IMR-90 (cell line): ENCODE measurements around the gene PRSS3. TPM values are rescaled to one million over a fixed set of nuclear protein-coding genes. Genes with fewer than 3 reads are reported as not detected.

Experiments used
- ATAC-seq: fragments of 200-7000 bp; cut with Tn5 transposase; 2 replicates; pipeline ENCODE4 v1.9.1; 2020; ENCODE audit warnings: low read depth, mild to moderate bottlenecking, moderate library complexity
- BruUV-seq: library from RNA; stranded (reverse); fragments of 400-500 nt; replicated peaks from 2 replicates; lab custom pipeline; 2021; lab: Mats Ljungman, UMichigan
- CTCF ChIA-PET: fragments of 300-600 bp; formaldehyde crosslinking; extraction: SDS; loops from one replicate; lab custom pipeline; 2021; ENCODE audit warnings: antibody characterized with exemption; lab: Yijun Ruan, JAX
- POLR2A ChIA-PET: fragments of 300-600 bp; sonication (Branson Sonifier 250); formaldehyde crosslinking; loops from one replicate; lab custom pipeline; 2022; ENCODE audit warnings: antibody characterized with exemption; ENCODE audit not compliant: unreplicated experiment; lab: Charles Lee
- DNase-seq: peaks from one replicate; pipeline ENCODE4 v3.0.0; 2013
- H2AFZ ChIP-seq: replicated peaks from 2 replicates; pipeline ENCODE3; 2013; ENCODE audit warnings: low read length, mild to moderate bottlenecking; ENCODE audit not compliant: poor library complexity
- H2AK5ac ChIP-seq: 2 replicates; pipeline ENCODE4 v1.6.1; 2013; ENCODE audit warnings: low read depth, low read length, inconsistent platforms
- H2AK9ac ChIP-seq: replicated peaks from 2 replicates; pipeline ENCODE3; 2013; ENCODE audit warnings: mild to moderate bottlenecking, low read depth, low read length, moderate library complexity; ENCODE audit not compliant: poor library complexity
- H2BK120ac ChIP-seq: 2 replicates; pipeline ENCODE4 v1.6.1; 2013; ENCODE audit warnings: low read depth, low read length, inconsistent platforms
- H2BK15ac ChIP-seq: 3 replicates; pipeline ENCODE4 v1.6.1; 2013; ENCODE audit warnings: low read depth, low read length, inconsistent platforms
- H2BK20ac ChIP-seq: 2 replicates; pipeline ENCODE4 v1.6.1; 2013; ENCODE audit warnings: low read depth, mild to moderate bottlenecking, inconsistent platforms, low read length, moderate library complexity
- H2BK5ac ChIP-seq: 2 replicates; pipeline ENCODE4 v1.6.1; 2013; ENCODE audit warnings: mild to moderate bottlenecking, low read depth, low read length, inconsistent platforms; ENCODE audit not compliant: poor library complexity, severe bottlenecking
- H3K14ac ChIP-seq: replicated peaks from 2 replicates; pipeline ENCODE4 v1.6.1; 2013; ENCODE audit warnings: low read depth, low read length, inconsistent platforms
- H3K18ac ChIP-seq: 2 replicates; pipeline ENCODE4 v1.6.1; 2013; ENCODE audit warnings: low read depth, low read length, control low read depth
- H3K23ac ChIP-seq: 2 replicates; pipeline ENCODE4 v1.6.1; 2013; ENCODE audit warnings: low read depth, low read length, inconsistent platforms
- H3K27ac ChIP-seq: 2 replicates; pipeline ENCODE4 v1.5.1; 2013; ENCODE audit warnings: mild to moderate bottlenecking, control low read depth, low read length; ENCODE audit not compliant: insufficient read depth
- H3K27me3 ChIP-seq: 2 replicates; pipeline ENCODE4 v1.6.1; 2013; ENCODE audit warnings: low read length; ENCODE audit not compliant: control insufficient read depth, insufficient read depth
- H3K36me3 ChIP-seq: 2 replicates; pipeline ENCODE4 v1.6.1; 2013; ENCODE audit warnings: low read length, mixed read lengths; ENCODE audit not compliant: control insufficient read depth, insufficient read depth
- H3K4ac ChIP-seq: 2 replicates; pipeline ENCODE4 v1.6.1; 2013; ENCODE audit warnings: low read depth, low read length, inconsistent platforms
- H3K4me1 ChIP-seq: 2 replicates; pipeline ENCODE4 v1.6.1; 2013; ENCODE audit warnings: low read length, mixed read lengths; ENCODE audit not compliant: control insufficient read depth, insufficient read depth
- H3K4me2 ChIP-seq: 2 replicates; pipeline ENCODE4 v1.6.1; 2013; ENCODE audit warnings: low read depth, mild to moderate bottlenecking, control low read depth, low read length, moderate library complexity
- H3K4me3 ChIP-seq: 2 replicates; pipeline ENCODE4 v1.5.1; 2013; ENCODE audit warnings: low read depth, mild to moderate bottlenecking, control low read depth, low read length, moderate library complexity; ENCODE audit not compliant: insufficient read depth
- H3K56ac ChIP-seq: 2 replicates; pipeline ENCODE4 v1.6.1; 2013; ENCODE audit warnings: low read length, inconsistent platforms; ENCODE audit not compliant: insufficient read depth; ENCODE audit errors: extremely low read depth
- H3K79me1 ChIP-seq, 2 experiments: 2 replicates each; pipeline ENCODE4 v1.6.1; 2013; ENCODE audit warnings: low read length in 2 of 2, inconsistent platforms in 1 of 2, low read depth in 1 of 2
- H3K9ac ChIP-seq: 2 replicates; pipeline ENCODE4 v1.6.1; 2013; ENCODE audit warnings: low read depth, low read length, control low read depth
- H3K9me1 ChIP-seq: 2 replicates; pipeline ENCODE4 v1.6.1; 2013; ENCODE audit warnings: low read length, inconsistent platforms; ENCODE audit not compliant: insufficient read depth
- H3K9me3 ChIP-seq: 2 replicates; pipeline ENCODE4 v1.6.1; 2013; ENCODE audit warnings: low read length; ENCODE audit not compliant: control insufficient read depth, insufficient read depth
- H4K20me1 ChIP-seq: 2 replicates; pipeline ENCODE4 v1.6.1; 2013; ENCODE audit warnings: low read length, inconsistent platforms; ENCODE audit not compliant: insufficient read depth
- H4K5ac ChIP-seq: 2 replicates; pipeline ENCODE4 v1.6.1; 2013; ENCODE audit warnings: mild to moderate bottlenecking, low read depth, low read length, control low read depth
- H4K8ac ChIP-seq, 2 experiments: 2 replicates each; pipeline ENCODE4 v1.6.1; 2013; ENCODE audit warnings: low read depth in 2 of 2, low read length in 2 of 2, control low read depth in 1 of 2, inconsistent platforms in 1 of 2
- H4K91ac ChIP-seq: 2 replicates; pipeline ENCODE4 v1.6.1; 2013; ENCODE audit warnings: low read depth, low read length, inconsistent platforms; ENCODE audit not compliant: insufficient read depth
- FOS ChIP-seq: fragments of 150-350 bp; IDR thresholded peaks from 2 replicates; pipeline ENCODE4 v1.6.1; 2016; ENCODE audit warnings: low read depth, low read length
- RAD21 ChIP-seq: IDR thresholded peaks from 2 replicates; pipeline ENCODE4 v1.6.1; 2012; ENCODE audit warnings: low read length, improper control_type of control experiment
- WGBS, 2 experiments: methylation state at CpG; one replicate each; pipeline versions ENCODE4 v1.1.5 to v1.1.7; 2013; ENCODE audit warnings: missing lambda C conversion rate in 2 of 2; ENCODE audit not compliant: insufficient read length in 1 of 2; ENCODE audit errors: extremely low coverage in 2 of 2; 5-methylcytosine and 5-hydroxymethylcytosine counted together
- dilution Hi-C: fragments of 300-500 bp; cut with HindIII; formaldehyde crosslinking; loops from one replicate; pipeline ENCODE4 v1.14.3; 2018; ENCODE audit warnings: low sequenced_read_pairs; ENCODE audit not compliant: unreplicated experiment
- in situ Hi-C: fragments of 300-500 bp; cut with MboI; formaldehyde crosslinking; loops from 3 replicates; pipeline ENCODE4 v1.14.3; 2019; ENCODE audit warnings: low sequenced_read_pairs, inconsistent platforms, mixed read lengths
- intact Hi-C: fragments of 100-400 bp; cut with micrococcal nuclease; formaldehyde crosslinking; loops from 2 replicates; pipeline ENCODE4 v1.10.0; 2022
- polyA plus RNA-seq, 3 experiments: library from polyadenylated mRNA; depleted of rRNA; stranded (reverse); fragments of >200 nt; gene quantifications; 2 replicates each; pipeline ENCODE4 v1.2.3, GENCODE V29; 2012; ENCODE audit warnings: low replicate concordance in 1 of 3
- total RNA-seq: library from RNA; depleted of rRNA; stranded (reverse); fragments of >200 nt; gene quantifications from 2 replicates; pipeline ENCODE4 v1.2.3, GENCODE V29; 2012

PRSS3 gene
- total and polyA plus RNA-seq, 2 of the 4 experiments (the other 2 are of a cell fraction) = 7.0 to 26.9 TPM

DNA sequence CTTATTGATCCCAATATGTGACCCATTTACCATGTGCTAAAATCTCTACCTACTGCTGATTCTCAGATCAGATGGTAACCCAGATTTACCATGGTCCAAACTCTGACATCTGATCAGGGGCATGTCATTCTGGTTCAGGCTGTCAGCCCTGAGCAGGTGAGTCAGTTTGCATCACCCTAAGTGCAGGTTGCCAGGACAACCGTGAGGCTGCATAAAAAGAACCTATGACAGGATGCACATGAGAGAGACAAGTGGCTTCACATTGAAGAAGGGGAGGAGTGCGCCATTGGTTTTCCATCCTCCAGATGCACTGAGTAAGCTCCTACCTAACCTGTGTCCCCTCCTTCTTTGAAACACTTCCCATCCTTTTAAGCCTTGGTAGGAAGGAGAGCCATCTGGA is 801 bp upstream of the PRSS3 start:
- Histone ChIP-seq H4K8ac (no peak overlapping the region), H3K9ac (no peak overlapping the region), H2AK9ac (no peak overlapping the region), H3K14ac (no peak overlapping the region), H3K18ac (no peak overlapping the region), H2BK15ac (no peak overlapping the region), H3K36me3 (no peaks in the 10 kb centered on the region), H3K56ac (no peak overlapping the region), H3K4ac (no peak overlapping the region), H3K4me1 (peaks cover 4% of the 10 kb centered on the region; the same call in 1 of the 2 replicates), H2AFZ (no peak overlapping the region), H3K79me1 (no peaks in the 10 kb centered on the region), H3K9me1 (peaks cover 6% of the 10 kb centered on the region), H4K5ac (no peak overlapping the region), H3K9me3 (peaks cover 6% of the 10 kb centered on the region), H3K23ac (no peak overlapping the region), H2BK5ac (no peak overlapping the region), H4K20me1 (no peaks in the 10 kb centered on the region), H2BK20ac (no peak overlapping the region), H4K91ac (no peak overlapping the region), H3K4me2 (no peak overlapping the region), H2BK120ac (no peak overlapping the region), H3K27ac (no peak overlapping the region), H3K4me3 (no peak overlapping the region), H2AK5ac (no peak overlapping the region), H3K27me3 (peaks cover 22% of the 10 kb centered on the region)
- DNase-seq (no peak), ATAC-seq (no peak)
- dilution Hi-C loops (no loop called here), in situ Hi-C loops (no loop called here), intact Hi-C loops (no loop called here)
- no TSS peak for BruUV-seq
- ChIA-PET CTCF (no interaction called here), POLR2A (no interaction called here)
- no CpG with 5 or more reads among the region's 2 CpGs for WGBS, 2 experiments
- TF ChIP-seq RAD21 (no peak), FOS (no peak)
